Erythroblast (primary cell): Measurements from ENCODE around the gene SUGT1.

ENCODE experiments used
- GATA1 ChIP-seq: IDR thresholded peaks from 2 replicates; pipeline ENCODE4 v1.6.1; 2011; ENCODE audit warnings: low read depth, mild to moderate bottlenecking, control low read depth, low read length, moderate library complexity
- POLR2A ChIP-seq: IDR thresholded peaks from 2 replicates; pipeline ENCODE4 v1.6.1; 2011; ENCODE audit warnings: mild to moderate bottlenecking, low read length

- no peak for TF ChIP-seq POLR2A
- TF ChIP-seq GATA1, result no peak
These were observed 85.3 kb downstream of the SUGT1 start for GRCh38 chr13:52737965-52738364.
